ENCODE measurements around the gene EMID1.

GRCh38 chr22:29300467-29300806 lies 94.7 kb downstream of the EMID1 start:
- no peak for TF ChIP-seq CTCF (IDR thresholded peaks at IDR 0.05)
- TF ChIP-seq PREB (CRISPR knock-in tag; IDR thresholded peaks at IDR 0.05; ENCODE audit: borderline replicate concordance) = no peak
- TF ChIP-seq ATF2 (CRISPR knock-in tag; IDR thresholded peaks at IDR 0.05; ENCODE audit: borderline replicate concordance, low read depth) = no peak
- no peak for TF ChIP-seq OVOL2 (CRISPR knock-in tag; IDR thresholded peaks at IDR 0.05; ENCODE audit: borderline replicate concordance)
- no peak for TF ChIP-seq SP1 (CRISPR knock-in tag; conservative IDR thresholded peaks at IDR 0.05)
- no peak for TF ChIP-seq ATF3 (CRISPR knock-in tag; conservative IDR thresholded peaks at IDR 0.05)
- TF ChIP-seq TEAD4 (CRISPR knock-in tag; IDR thresholded peaks at IDR 0.05) = no peak
- no peak for TF ChIP-seq ZNF138 (CRISPR knock-in tag; conservative IDR thresholded peaks at IDR 0.05)

Measured in WTC11 (cell line).